Measurements from ENCODE around the gene AQP12A.

DNA sequence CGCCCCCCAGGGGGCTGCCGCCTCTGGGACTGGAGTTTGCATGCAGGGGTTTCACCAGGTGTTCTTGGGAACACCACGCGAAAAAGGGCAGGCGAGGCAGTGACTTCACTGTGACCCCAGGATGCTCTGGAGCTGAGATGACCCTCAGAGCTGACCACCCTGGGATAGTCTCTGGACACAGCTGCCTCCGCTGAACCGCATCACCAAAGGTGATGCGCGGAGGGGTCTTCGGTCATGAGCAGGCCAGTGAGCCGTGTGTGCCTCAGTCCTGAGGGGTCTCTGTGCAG, 48.9 kb upstream of the AQP12A start:
- TF ChIP-seq, protein P1, sequence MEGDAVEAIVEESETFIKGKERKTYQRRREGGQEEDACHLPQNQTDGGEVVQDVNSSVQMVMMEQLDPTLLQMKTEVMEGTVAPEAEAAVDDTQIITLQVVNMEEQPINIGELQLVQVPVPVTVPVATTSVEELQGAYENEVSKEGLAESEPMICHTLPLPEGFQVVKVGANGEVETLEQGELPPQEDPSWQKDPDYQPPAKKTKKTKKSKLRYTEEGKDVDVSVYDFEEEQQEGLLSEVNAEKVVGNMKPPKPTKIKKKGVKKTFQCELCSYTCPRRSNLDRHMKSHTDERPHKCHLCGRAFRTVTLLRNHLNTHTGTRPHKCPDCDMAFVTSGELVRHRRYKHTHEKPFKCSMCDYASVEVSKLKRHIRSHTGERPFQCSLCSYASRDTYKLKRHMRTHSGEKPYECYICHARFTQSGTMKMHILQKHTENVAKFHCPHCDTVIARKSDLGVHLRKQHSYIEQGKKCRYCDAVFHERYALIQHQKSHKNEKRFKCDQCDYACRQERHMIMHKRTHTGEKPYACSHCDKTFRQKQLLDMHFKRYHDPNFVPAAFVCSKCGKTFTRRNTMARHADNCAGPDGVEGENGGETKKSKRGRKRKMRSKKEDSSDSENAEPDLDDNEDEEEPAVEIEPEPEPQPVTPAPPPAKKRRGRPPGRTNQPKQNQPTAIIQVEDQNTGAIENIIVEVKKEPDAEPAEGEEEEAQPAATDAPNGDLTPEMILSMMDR (conservative IDR thresholded peaks at IDR 0.05 in 1 of 2, IDR thresholded peaks at IDR 0.05 in 1 of 2; ENCODE audit: low read depth in 1 of 2, low read length in 2 of 2), result no peak
- TF ChIP-seq EZH2 (IDR thresholded peaks at IDR 0.05; ENCODE audit: low read length, missing control alignments), result no peak
